ENCODE measurements around the gene SNX24. TPM values are rescaled to one million over a fixed set of nuclear protein-coding genes. Genes with fewer than 3 reads are reported as not detected.

The SNX24 gene
- total and polyA plus RNA-seq, 9 of the 15 experiments (the other 6 are each of a cell fraction or from before 2014, with no cell fraction given) = 5.3 to 10.1 (median 7.9) TPM

DNA sequence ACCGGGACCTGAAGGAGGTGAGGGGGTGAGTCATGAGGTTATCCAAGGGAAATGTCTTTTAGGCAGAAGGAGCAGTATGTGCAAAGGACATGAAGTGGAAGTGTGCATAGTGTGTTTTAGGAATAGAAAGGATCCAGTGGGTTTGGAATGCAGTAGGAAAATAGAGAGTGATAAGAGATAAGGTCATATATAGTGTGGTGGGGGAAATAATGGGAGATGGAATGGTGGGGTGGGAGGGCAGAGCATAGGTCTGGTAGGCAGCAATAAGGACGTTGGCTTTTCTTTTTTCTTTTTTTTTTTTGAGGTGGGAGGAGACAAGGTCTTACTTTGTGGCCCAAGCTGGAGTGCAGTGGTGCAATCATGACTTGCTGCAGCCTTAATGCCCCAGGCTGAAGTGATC is 17.8 kb downstream of the SNX24 start (continued):
- TF ChIP-seq SIX5 (IDR thresholded peaks at IDR 0.05; ENCODE audit: borderline replicate concordance in 1 of 2, insufficient read depth in 1 of 2, low read depth in 1 of 2, low read length in 2 of 2) (no peak), TEAD2 (tag; IDR thresholded peaks at IDR 0.05) (0 out of 2 replicates have a peak, but pooled peaks have one; percentile 17), CEBPG (CRISPR knock-in tag; IDR thresholded peaks at IDR 0.05) (peak; percentile 29; the same call in 1 of the 2 replicates), CEBPG (tag; conservative IDR thresholded peaks at IDR 0.05 in 1 of 2, IDR thresholded peaks at IDR 0.05 in 1 of 2) (peak; percentile 23 to 44; a peak in 1 of 4 replicates), ETS2 (tag; IDR thresholded peaks at IDR 0.05; ENCODE audit: borderline replicate concordance, poor library complexity, severe bottlenecking) (no peak), RUNX1 (IDR thresholded peaks at IDR 0.05; ENCODE audit: low read depth) (no peak), ZFP36 (IDR thresholded peaks at IDR 0.05; ENCODE audit: low read depth, low read length, partially characterized antibody) (no peak), ZKSCAN8 (CRISPR knock-in tag; IDR thresholded peaks at IDR 0.05) (no peak), RB1 (IDR thresholded peaks at IDR 0.05; ENCODE audit: low read depth) (no peak), ZNF232 (CRISPR knock-in tag; IDR thresholded peaks at IDR 0.05) (no peak), DACH1 (IDR thresholded peaks at IDR 0.05; ENCODE audit: partially characterized antibody) (peak; percentile 78), CHD2 (IDR thresholded peaks at IDR 0.05; ENCODE audit: low read depth, low read length) (no peak), GTF2A2 (tag; IDR thresholded peaks at IDR 0.05) (no peak), MTA3 (IDR thresholded peaks at IDR 0.05; ENCODE audit: borderline replicate concordance) (peak; percentile 54; the same call in 1 of the 2 replicates)
- TF ChIP-seq, protein P1, sequence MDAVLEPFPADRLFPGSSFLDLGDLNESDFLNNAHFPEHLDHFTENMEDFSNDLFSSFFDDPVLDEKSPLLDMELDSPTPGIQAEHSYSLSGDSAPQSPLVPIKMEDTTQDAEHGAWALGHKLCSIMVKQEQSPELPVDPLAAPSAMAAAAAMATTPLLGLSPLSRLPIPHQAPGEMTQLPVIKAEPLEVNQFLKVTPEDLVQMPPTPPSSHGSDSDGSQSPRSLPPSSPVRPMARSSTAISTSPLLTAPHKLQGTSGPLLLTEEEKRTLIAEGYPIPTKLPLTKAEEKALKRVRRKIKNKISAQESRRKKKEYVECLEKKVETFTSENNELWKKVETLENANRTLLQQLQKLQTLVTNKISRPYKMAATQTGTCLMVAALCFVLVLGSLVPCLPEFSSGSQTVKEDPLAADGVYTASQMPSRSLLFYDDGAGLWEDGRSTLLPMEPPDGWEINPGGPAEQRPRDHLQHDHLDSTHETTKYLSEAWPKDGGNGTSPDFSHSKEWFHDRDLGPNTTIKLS (IDR thresholded peaks at IDR 0.05; ENCODE audit: borderline replicate concordance, low read depth) = no peak
- TF ChIP-seq, protein P2, sequence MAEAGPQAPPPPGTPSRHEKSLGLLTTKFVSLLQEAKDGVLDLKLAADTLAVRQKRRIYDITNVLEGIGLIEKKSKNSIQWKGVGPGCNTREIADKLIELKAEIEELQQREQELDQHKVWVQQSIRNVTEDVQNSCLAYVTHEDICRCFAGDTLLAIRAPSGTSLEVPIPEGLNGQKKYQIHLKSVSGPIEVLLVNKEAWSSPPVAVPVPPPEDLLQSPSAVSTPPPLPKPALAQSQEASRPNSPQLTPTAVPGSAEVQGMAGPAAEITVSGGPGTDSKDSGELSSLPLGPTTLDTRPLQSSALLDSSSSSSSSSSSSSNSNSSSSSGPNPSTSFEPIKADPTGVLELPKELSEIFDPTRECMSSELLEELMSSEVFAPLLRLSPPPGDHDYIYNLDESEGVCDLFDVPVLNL (CRISPR knock-in tag; IDR thresholded peaks at IDR 0.05; ENCODE audit: low read depth) = no peak
- TF ChIP-seq, protein P3, sequence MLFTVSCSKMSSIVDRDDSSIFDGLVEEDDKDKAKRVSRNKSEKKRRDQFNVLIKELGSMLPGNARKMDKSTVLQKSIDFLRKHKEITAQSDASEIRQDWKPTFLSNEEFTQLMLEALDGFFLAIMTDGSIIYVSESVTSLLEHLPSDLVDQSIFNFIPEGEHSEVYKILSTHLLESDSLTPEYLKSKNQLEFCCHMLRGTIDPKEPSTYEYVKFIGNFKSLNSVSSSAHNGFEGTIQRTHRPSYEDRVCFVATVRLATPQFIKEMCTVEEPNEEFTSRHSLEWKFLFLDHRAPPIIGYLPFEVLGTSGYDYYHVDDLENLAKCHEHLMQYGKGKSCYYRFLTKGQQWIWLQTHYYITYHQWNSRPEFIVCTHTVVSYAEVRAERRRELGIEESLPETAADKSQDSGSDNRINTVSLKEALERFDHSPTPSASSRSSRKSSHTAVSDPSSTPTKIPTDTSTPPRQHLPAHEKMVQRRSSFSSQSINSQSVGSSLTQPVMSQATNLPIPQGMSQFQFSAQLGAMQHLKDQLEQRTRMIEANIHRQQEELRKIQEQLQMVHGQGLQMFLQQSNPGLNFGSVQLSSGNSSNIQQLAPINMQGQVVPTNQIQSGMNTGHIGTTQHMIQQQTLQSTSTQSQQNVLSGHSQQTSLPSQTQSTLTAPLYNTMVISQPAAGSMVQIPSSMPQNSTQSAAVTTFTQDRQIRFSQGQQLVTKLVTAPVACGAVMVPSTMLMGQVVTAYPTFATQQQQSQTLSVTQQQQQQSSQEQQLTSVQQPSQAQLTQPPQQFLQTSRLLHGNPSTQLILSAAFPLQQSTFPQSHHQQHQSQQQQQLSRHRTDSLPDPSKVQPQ (CRISPR knock-in tag; IDR thresholded peaks at IDR 0.05; ENCODE audit: borderline replicate concordance) = no peak
- TF ChIP-seq, protein P4, sequence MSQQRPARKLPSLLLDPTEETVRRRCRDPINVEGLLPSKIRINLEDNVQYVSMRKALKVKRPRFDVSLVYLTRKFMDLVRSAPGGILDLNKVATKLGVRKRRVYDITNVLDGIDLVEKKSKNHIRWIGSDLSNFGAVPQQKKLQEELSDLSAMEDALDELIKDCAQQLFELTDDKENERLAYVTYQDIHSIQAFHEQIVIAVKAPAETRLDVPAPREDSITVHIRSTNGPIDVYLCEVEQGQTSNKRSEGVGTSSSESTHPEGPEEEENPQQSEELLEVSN (IDR thresholded peaks at IDR 0.05; ENCODE audit: borderline replicate concordance in 1 of 2, extremely low read depth in 1 of 2, insufficient read depth in 1 of 2, insufficient read length in 1 of 2, low read depth in 1 of 2, low read length in 1 of 2, poor library complexity in 1 of 2, severe bottlenecking in 1 of 2) = no peak
- TF ChIP-seq, protein P5, sequence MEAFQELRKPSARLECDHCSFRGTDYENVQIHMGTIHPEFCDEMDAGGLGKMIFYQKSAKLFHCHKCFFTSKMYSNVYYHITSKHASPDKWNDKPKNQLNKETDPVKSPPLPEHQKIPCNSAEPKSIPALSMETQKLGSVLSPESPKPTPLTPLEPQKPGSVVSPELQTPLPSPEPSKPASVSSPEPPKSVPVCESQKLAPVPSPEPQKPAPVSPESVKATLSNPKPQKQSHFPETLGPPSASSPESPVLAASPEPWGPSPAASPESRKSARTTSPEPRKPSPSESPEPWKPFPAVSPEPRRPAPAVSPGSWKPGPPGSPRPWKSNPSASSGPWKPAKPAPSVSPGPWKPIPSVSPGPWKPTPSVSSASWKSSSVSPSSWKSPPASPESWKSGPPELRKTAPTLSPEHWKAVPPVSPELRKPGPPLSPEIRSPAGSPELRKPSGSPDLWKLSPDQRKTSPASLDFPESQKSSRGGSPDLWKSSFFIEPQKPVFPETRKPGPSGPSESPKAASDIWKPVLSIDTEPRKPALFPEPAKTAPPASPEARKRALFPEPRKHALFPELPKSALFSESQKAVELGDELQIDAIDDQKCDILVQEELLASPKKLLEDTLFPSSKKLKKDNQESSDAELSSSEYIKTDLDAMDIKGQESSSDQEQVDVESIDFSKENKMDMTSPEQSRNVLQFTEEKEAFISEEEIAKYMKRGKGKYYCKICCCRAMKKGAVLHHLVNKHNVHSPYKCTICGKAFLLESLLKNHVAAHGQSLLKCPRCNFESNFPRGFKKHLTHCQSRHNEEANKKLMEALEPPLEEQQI (IDR thresholded peaks at IDR 0.05) = no peak
